Measurements from ENCODE around the gene ARHGEF17.

DNA sequence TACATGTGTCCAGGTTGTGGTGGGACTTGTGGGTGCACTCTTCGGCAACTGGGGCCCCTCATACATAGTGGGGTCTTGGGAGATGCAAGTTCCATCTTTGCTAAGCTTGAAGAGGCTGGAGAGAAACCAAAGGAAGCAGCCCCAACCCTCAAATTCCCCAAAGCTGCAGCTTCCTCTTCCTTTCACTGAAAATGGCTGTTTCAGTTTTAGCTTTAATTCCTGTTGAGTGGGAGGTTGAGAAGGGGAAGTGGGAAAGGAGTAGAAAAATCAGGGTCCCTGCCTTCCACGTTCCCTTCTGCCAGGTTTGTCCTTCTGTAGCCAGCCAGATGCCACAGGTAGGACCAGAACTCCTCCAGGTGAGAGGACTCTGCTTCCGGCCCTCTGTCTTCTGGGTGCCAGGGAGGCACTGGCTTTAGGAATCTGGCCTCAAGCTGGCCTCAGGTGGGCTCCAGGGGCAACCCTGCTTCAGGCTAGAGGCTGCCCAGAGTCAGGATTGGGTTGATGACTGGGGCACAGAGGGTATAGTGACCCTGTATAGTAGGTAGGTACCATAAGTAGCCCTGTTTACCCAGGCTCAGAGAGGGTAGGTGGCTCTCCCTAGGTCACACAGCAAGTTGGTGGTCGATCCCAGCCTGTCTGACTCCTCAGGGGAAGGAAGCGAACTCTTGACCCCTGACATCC is 19.7 kb upstream of the ARHGEF17 start:
- no peak for TF ChIP-seq YY1 (IDR thresholded peaks at IDR 0.05; ENCODE audit: insufficient read depth, insufficient read length)
- no peak for TF ChIP-seq ZNF274 (IDR thresholded peaks at IDR 0.05; ENCODE audit: low read depth, low read length)
